Measurements from ENCODE around the gene FAF1.
"Not testable (repeated sequence)": the region's sequence is repeated elsewhere in the genome, so short reads cannot be mapped to it uniquely, and the experiment has no call there.

Gene FAF1

GRCh38 chr1:50907610-50908009 lies 52.5 kb downstream of the FAF1 start:
- not testable (repeated sequence) for DNase-seq (ENCODE audit: low read depth)

GRCh38 chr1:50906050-50906449 lies 54.0 kb downstream of the FAF1 start:
- not testable (repeated sequence) for DNase-seq (ENCODE audit: low read depth)

- DNase-seq (ENCODE audit: low read depth) = no peak
These were observed 57.6 kb downstream of the FAF1 start for GRCh38 chr1:50902419-50902818.

DNA sequence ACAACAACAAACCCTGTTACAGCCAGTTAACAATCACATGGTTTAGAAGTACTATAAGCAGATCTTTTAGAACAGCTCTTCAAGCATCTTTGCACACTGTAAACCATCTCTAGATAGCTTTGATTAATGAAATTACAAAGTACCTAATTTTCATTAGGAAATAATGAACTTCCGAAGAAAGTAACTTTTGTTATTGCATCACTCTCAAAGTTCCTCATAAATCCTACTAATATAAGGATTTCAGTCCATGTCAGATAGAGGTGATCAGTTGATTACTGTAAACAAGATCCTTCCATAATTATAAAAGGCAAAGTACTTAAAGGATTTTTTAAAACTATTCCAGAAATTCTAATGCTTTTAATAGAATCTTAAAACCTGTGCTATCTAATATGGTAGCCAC lies 58.2 kb downstream of the FAF1 start:
- DNase-seq (ENCODE audit: low read depth) = no peak

DNA sequence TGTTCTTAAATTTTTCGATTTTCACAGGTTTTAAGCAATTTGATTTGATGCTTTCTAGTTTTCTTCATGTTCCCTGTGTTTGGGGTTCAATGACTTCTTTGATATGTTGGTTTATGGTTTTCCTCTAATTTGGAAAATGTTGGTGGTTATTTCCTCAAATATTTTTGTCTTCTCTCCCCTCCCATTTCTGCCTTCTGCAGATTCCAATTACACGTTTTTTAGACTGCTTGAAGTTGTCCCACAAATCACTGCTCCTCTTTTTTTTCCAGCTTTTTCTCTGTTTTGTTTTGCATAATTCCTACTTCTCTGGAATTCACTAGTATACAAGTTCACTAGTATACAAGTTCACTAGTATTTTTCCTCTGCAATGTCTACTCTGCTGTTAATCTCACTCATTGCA lies 61.3 kb downstream of the FAF1 start:
- no peak for DNase-seq (ENCODE audit: low read depth)

DNA sequence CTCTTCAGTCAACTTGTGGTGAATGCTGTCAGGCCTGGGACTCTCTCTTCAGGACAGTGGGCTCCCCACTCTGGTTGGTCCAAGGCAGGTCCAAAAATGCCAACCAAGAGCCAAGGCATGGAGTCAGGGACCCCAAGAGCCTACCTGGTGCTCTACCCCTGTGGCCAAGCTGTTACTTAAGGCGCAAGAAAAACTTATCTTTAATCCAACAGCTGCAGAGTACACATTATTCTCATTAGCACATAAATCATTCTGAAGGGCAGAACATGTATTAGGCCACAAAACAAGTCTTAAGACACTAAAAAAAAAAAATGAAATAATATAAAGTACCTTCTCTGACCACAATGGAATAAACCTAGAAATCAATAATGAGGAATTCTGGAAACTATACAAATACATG lies 65.7 kb downstream of the FAF1 start:
- DNase-seq (ENCODE audit: low read depth) = no peak

DNA sequence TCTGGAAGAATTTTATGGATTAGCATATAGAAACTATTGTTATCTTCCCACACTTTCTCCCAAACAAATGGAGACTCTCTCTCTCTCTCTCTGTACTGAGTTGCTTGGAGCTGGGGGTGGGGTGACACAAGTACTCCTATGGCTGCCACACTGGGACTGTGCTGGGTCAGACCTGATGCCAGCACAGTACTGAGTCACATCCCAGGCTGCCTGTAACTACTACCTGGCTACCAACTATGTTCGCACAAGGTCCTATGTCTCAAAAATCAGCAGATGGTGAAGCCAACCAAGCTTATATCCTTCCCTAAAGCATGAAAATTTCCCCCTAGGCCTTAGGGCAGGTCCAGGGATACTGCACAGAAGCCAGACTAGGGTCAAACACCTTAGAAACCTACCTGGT lies 66.6 kb downstream of the FAF1 start:
- no peak for DNase-seq (ENCODE audit: low read depth)

- DNase-seq (ENCODE audit: low read depth) = not testable (repeated sequence)
These were observed 72.5 kb downstream of the FAF1 start for GRCh38 chr1:50887555-50887954.

- no peak for DNase-seq (ENCODE audit: low read depth)
These were observed 79.7 kb downstream of the FAF1 start for GRCh38 chr1:50880373-50880772.

- DNase-seq (ENCODE audit: low read depth) = no peak
These were observed 80.9 kb downstream of the FAF1 start for GRCh38 chr1:50879137-50879536.

- DNase-seq (ENCODE audit: low read depth) = no peak
These were observed 81.6 kb downstream of the FAF1 start for GRCh38 chr1:50878434-50878833.

- DNase-seq (ENCODE audit: low read depth) = no peak
These were observed 82.4 kb downstream of the FAF1 start for GRCh38 chr1:50877641-50878040.

DNA sequence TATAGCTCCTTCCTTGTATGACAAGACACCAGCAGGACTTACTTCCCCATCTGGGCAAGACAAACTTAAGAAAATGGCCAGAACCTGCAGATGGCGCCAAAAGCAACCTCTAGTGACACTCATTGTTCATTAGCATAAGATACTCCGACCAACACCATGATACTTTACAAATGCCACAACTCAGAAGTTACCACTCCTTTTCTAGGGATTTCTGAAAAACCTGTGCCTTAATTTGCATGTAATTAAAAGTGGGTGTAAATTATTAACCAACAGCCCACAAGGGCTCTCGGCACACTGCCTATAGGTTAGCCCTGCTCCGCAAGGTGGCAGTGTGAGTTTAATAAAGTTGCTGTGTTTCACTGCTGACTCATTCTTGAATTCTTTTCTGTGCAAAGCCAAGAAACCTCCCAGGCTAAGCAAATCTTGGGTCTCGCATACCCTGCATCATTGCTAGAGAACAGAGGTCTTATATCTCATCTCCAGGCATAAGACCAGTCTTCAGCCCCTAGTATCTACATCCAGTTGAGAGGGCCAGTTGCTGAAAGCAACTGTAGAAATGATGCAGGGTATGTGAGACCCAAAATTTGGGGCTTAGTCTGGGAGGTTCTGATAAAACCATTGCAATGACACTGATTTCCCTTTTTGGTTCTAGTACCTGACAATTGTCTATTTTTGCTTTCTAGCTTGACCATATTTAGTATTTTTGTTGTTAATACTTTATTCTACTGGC lies 86.4 kb downstream of the FAF1 start:
- DNase-seq (ENCODE audit: low read depth) = peak; percentile 30

- not testable (repeated sequence) for DNase-seq (ENCODE audit: low read depth)
These were observed 95.2 kb downstream of the FAF1 start for GRCh38 chr1:50864845-50865244.

DNA sequence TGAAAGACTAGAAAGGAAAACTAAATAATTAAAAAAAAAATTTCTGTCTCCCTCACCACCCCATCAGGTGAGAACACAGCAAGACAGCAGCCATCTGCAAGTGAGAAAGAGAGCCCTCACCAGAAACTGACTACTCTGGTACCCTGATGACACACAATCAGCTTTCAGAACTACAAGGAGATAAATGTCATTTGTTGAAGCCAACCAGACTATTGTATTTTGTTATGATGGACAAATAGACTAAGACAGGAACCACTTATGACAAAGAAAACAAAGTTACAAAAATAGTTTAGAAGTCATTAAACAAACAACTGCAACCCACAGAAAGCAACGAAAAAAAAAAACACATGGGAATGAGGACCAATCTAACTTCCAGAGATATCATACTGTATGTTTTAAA lies 98.3 kb downstream of the FAF1 start:
- DNase-seq (ENCODE audit: low read depth) = no peak

GRCh38 chr1:50860702-50861101 lies 99.4 kb downstream of the FAF1 start:
- no peak for DNase-seq (ENCODE audit: low read depth)

GRCh38 chr1:50860256-50860655 lies 99.8 kb downstream of the FAF1 start:
- no peak for DNase-seq (ENCODE audit: low read depth)

GRCh38 chr1:50859657-50860056 lies 100.4 kb downstream of the FAF1 start:
- no peak for DNase-seq (ENCODE audit: low read depth)

DNA sequence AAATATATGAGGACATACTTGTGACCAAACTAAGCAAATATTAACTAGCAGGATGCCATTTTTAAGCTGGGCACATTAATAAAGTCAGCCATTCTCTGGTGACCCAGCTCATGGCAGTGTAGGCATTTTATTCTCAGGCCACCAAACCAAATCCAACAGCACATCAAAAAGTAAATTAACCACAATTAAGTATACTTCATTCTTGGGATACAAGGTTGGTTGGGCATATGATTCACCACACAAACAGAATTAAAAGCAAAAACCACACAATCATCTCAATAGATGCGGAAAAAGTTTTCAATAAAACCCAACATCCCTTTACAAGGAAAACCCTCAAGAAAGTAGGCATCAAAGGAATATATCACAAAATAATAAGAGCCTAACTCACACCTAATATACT lies 101.3 kb downstream of the FAF1 start:
- no peak for DNase-seq (ENCODE audit: low read depth)

DNA sequence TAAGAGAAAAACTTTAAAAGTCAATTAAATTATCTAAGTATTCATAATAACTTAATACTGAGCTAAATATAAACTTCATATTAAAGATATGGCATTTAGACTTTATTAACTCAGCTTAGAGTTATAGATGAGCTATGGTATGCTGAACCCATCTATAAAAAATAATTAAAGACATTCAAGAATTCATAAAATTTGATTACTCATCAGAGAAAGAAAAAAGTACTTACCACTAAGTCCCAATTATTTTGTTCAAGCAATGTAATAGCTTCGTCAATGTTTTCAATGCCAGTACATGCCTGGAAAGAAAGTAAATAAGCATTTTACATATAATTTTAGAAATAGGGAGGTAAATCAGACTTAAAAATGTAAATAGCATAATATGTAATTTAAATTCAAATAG lies 102.4 kb downstream of the FAF1 start:
- DNase-seq (ENCODE audit: low read depth) = no peak

DNA sequence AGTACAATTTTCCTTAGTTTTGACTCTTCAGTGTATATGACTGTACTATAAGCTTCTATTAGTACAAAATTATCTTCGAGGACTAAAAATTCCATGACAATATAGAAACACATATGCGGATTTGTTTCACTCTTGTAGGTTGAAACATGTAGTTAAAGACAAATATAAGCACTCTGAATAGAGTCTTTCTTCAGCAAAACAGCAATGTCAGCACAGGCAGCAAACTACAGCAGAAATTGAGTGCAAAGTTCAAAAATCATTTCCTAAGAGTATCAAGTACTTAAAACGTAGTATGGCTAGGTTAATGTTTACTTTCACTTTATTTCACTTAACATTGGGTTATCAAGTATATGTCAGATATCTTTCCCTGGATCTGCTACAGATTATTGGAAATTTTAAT lies 106.7 kb downstream of the FAF1 start:
- DNase-seq (ENCODE audit: low read depth) = no peak

GRCh38 chr1:50852889-50853288 lies 107.2 kb downstream of the FAF1 start:
- DNase-seq (ENCODE audit: low read depth) = no peak

GRCh38 chr1:50851466-50851865 lies 108.6 kb downstream of the FAF1 start:
- no peak for DNase-seq (ENCODE audit: low read depth)

DNA sequence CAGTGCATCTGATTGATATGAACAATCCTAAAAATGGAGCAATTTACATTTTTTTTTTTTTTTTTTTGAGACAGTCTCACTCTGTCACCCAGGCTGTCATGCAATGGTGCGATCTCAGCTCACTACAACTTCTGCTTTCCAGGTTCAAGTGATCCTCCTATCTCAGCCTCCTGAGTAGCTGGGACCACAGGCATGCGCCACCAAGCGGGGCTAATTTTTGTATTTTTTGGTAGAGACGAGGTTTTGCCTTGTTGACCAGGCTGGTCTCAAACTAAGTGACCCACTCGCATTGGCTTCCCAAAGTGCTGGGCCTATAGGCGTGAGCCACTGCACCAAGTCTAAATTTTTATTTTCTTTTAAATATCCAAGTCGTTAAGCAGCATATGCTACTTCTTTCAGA lies 109.0 kb downstream of the FAF1 start:
- no peak for DNase-seq (ENCODE audit: low read depth)

DNA sequence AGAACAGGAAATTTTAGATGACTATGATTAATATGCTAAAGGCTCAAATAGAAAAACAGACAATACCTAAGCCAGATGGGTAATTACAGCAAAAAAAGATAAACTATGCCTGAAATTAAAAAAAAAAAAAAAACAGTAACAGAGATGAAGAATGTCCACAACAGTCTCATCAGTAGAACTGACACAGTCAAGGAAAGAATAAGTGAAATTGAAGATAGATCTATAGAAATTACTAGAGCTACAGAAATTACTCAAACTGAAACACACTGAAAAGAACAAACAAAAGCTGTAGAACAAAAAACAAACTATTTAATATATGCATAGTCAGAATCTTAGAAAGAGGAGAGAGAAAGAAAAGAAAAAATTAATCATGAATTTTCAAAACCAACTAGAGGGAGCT lies 112.8 kb downstream of the FAF1 start:
- DNase-seq (ENCODE audit: low read depth) = no peak

Data from fibroblast of the conjunctiva (primary cell).